Uterus (tissue), 4 donors: ENCODE measurements around the gene NPW. TPM values are rescaled to one million over a fixed set of nuclear protein-coding genes. Genes with fewer than 3 reads are reported as not detected.
A peak's percentile ranks its signal among the peaks of the same experiment; 100 is the strongest.
"Not testable (repeated sequence)": the region's sequence is repeated elsewhere in the genome, so short reads cannot be mapped to it uniquely, and the experiment has no call there.

ENCODE experiments used
- DNase-seq, 2 donors: peaks; one replicate each; pipeline ENCODE4 v3.0.0-alpha.2; 2019 to 2020
- H3K27ac ChIP-seq, 2 donors: fragments of 200-600 bp; sonication (generic); 1 replicate in 1 of 2; 2 replicates in 1 of 2; pipeline ENCODE4 v1.5.1; 2016 to 2018
- H3K27me3 ChIP-seq, 2 donors: fragments of 200-600 bp; sonication (generic); one replicate each; pipeline ENCODE4 v1.5.1; 2018 to 2019; ENCODE audit warnings: control low read depth in 1 of 2
- H3K36me3 ChIP-seq, 2 donors: fragments of 200-600 bp; sonication (generic); one replicate each; pipeline ENCODE4 v1.5.1; 2019; ENCODE audit warnings: control low read depth in 1 of 2
- H3K4me1 ChIP-seq, 2 donors: fragments of 200-600 bp; sonication (generic); one replicate each; pipeline ENCODE4 v1.5.1; 2018 to 2019; ENCODE audit warnings: control low read depth in 1 of 2
- H3K4me3 ChIP-seq, 2 donors: fragments of 200-600 bp; sonication (generic); 1 replicate in 1 of 2; 2 replicates in 1 of 2; pipeline ENCODE4 v1.5.1; 2018 to 2019; ENCODE audit warnings: mild to moderate bottlenecking in 1 of 2
- H3K9me3 ChIP-seq, 2 donors: fragments of 200-600 bp; sonication (generic); one replicate each; pipeline ENCODE4 v1.5.1; 2019; ENCODE audit warnings: control low read depth in 1 of 2
- POLR2A ChIP-seq, 2 donors: fragments of 450-650 bp; IDR thresholded peaks; one replicate each; pipeline ENCODE4 v1.6.1; 2016; ENCODE audit warnings: antibody characterized with exemption in 2 of 2, mild to moderate bottlenecking in 1 of 2, moderate library complexity in 1 of 2
- intact Hi-C: fragments of 100-400 bp; cut with DNase I; formaldehyde crosslinking; loops from one replicate; pipeline ENCODE4 v1.15.1; 2023; ENCODE audit warnings: low total_unique reads
- total RNA-seq, 4 donors: library from RNA; depleted of rRNA in 3 of 4; stranded (reverse); fragments of >200 nt in 3 of 4; gene quantifications; one replicate each; pipeline versions ENCODE4 v1.1.0 to v1.2.4, GENCODE V29; 2014 to 2023
- TF ChIP-seq, protein P1 (sequence below), 4 experiments: fragments of 200-600 bp in 2 of 4; fragments of 450-650 bp in 2 of 4; sonication (generic) in 2 of 4; IDR thresholded peaks; one replicate each; pipeline ENCODE4 v1.5.1; 2016 to 2019; ENCODE audit warnings: antibody characterized with exemption in 4 of 4, mild to moderate bottlenecking in 2 of 4, moderate library complexity in 1 of 4
- donor health status: DM: yes; HTN: yes; CAD: no.

NPW gene
- total RNA-seq, 4 donors from 2014 or later, result 1.5 TPM; not detected in 3

DNA sequence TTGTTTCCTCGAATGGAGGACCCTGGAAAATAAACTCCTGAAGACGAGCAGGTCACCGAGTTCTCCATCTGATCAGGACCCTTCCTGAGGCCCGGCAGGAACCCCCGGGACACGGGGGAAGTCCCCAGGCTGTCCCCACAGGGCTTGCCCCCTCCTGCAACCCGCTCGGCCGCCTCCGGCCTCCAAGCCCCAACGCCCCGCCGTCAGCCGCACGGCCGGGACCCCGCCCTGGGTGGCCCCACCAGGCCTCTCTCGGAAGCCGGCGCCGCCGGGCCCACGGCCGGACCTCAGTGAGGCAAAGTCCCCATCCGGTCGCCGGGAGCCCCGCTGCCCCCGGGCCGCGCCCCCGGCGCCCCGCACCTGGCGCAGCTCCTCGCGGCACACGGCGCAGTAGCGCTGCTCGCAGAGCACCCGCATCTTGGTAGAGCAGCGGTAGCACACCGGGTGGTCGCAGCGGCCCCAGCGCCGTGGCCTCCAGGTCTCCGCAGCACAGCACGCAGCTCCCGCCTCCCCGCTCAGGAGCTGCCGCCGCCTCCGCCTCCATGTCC lies 10.3 kb upstream of the NPW start:
- no peak for DNase-seq
- Histone ChIP-seq H3K27ac (peak overlapping the region; percentile 69 to 84), H3K36me3 (no peaks in the 10 kb centered on the region), H3K27me3 (no peaks in the 10 kb centered on the region), H3K4me3 (peak overlapping the region; percentile 60 to 73), H3K4me1 (peaks cover 0 to 30% of the 10 kb centered on the region in 2 donors), H3K9me3 (no peaks in the 10 kb centered on the region)
- TF ChIP-seq, protein P1, sequence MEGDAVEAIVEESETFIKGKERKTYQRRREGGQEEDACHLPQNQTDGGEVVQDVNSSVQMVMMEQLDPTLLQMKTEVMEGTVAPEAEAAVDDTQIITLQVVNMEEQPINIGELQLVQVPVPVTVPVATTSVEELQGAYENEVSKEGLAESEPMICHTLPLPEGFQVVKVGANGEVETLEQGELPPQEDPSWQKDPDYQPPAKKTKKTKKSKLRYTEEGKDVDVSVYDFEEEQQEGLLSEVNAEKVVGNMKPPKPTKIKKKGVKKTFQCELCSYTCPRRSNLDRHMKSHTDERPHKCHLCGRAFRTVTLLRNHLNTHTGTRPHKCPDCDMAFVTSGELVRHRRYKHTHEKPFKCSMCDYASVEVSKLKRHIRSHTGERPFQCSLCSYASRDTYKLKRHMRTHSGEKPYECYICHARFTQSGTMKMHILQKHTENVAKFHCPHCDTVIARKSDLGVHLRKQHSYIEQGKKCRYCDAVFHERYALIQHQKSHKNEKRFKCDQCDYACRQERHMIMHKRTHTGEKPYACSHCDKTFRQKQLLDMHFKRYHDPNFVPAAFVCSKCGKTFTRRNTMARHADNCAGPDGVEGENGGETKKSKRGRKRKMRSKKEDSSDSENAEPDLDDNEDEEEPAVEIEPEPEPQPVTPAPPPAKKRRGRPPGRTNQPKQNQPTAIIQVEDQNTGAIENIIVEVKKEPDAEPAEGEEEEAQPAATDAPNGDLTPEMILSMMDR (IDR thresholded peaks at IDR 0.05), result no peak
- TF ChIP-seq POLR2A (IDR thresholded peaks at IDR 0.05), result no peak
- intact Hi-C loops, result no loop called here

DNA sequence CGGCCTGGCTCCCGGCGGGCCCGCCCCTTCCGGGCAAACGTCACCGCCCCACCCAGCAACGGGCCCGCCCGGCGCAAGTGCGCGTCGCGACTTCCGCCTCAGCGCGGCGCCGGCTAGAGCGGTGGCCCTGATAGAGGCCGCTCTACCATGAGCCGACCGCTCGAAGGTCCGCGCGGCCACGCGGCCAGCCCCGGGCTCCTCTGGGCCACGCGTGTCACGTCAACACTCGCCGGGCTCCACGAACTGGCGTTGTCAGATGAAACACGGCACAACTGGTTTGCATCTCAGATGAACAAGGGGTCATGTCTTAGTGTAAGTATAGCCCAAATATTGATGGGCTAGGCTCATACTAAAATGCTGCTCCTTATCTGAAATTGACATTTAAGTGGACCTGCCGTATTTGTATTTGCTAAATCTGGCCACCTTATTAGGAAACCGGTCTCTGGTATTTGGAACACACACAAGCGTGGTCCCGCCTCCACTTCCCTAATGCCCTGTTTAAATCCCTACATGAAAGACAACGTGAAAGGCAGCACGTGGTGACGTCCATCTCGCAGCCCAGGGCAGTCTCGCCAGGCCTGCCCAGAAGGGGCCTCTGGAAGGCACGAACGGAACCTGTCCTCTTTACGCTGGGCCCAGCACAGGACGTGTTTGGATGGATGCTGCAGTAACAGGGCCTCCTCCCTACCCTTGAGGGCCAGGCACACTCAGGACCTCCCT lies 9.6 kb upstream of the NPW start, which contains the start of gene ZNF598:
Gene ZNF598, minus strand, starts transcription at position 31 of the 720 bp plus-strand sequence.
- intact Hi-C loops, result no loop called here
- TF ChIP-seq, protein P1 (IDR thresholded peaks at IDR 0.05), result peak in 2 of 4 experiments; percentile 10 to 32
- TF ChIP-seq POLR2A (IDR thresholded peaks at IDR 0.05), result peak; percentile 66 to 87
- H3K4me3 ChIP-seq, result peak within 1 kb of the TSS; percentile 67 to 73
- peak within 1 kb of the TSS; percentile 84 to 88 for H3K27ac ChIP-seq
- DNase-seq, result peak; percentile 70 to 83
- H3K4me1 ChIP-seq, result peaks cover 0 to 30% of the 10 kb centered on the region in 2 donors
- H3K9me3 ChIP-seq, result no peaks in the 10 kb centered on the region
- no peaks in the 10 kb centered on the region for H3K27me3 ChIP-seq
- no peaks in the 10 kb centered on the region for H3K36me3 ChIP-seq

DNA sequence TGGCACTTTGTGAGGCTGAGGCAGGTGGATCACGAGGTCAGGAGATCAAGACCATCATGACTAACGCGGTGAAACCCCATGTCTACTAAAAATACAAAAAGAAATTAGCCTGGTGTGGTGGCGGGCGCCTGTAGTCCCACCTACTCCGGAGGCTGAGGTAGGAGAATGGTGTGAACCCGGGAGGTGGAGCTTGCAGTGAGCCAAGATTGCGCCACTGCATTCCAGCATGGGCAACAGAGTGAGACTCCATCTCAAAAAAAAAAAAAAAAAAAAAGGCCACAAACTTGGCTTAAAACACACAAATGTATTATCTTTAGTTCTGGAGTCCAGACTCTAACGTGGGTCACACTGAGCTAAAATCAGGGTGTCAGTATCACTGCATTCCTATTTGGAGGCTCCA lies 7.9 kb upstream of the NPW start:
- H3K9me3 ChIP-seq, H3K4me3 ChIP-seq, H3K36me3 ChIP-seq, DNase-seq, H3K27me3 ChIP-seq, H3K27ac ChIP-seq, intact Hi-C loops: not testable (repeated sequence)
- peaks cover 0 to 21% of the 10 kb centered on the region in 2 donors for H3K4me1 ChIP-seq

DNA sequence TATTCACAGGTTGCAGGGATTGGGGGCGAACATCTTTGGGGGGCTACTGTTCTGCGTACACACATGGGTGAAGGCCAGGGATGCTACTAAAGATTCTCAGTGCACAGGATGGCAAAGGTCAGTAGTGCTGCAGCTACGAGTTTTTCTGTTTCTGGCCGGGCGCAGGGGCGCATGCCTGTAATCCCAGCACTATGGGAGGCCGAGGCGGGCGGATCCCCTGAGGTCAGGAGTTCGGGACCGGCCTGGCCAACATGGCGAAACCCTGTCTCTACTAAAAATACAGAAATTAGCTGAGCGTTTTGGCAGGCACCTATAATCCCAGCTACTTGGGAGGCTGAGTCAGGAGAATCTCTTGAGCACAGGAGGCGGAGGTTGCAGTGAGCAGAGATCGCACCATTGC lies 6.1 kb upstream of the NPW start:
- H3K4me1 ChIP-seq, result peaks cover 0 to 5% of the 10 kb centered on the region in 2 donors
- H3K27ac ChIP-seq, result no peak overlapping the region
- intact Hi-C loops, result no loop called here
- no peak overlapping the region for H3K4me3 ChIP-seq
- H3K27me3 ChIP-seq, result no peaks in the 10 kb centered on the region
- TF ChIP-seq, protein P1 (IDR thresholded peaks at IDR 0.05), result no peak
- TF ChIP-seq POLR2A (IDR thresholded peaks at IDR 0.05), result no peak
- no peaks in the 10 kb centered on the region for H3K9me3 ChIP-seq
- H3K36me3 ChIP-seq, result no peaks in the 10 kb centered on the region
- no peak for DNase-seq

DNA sequence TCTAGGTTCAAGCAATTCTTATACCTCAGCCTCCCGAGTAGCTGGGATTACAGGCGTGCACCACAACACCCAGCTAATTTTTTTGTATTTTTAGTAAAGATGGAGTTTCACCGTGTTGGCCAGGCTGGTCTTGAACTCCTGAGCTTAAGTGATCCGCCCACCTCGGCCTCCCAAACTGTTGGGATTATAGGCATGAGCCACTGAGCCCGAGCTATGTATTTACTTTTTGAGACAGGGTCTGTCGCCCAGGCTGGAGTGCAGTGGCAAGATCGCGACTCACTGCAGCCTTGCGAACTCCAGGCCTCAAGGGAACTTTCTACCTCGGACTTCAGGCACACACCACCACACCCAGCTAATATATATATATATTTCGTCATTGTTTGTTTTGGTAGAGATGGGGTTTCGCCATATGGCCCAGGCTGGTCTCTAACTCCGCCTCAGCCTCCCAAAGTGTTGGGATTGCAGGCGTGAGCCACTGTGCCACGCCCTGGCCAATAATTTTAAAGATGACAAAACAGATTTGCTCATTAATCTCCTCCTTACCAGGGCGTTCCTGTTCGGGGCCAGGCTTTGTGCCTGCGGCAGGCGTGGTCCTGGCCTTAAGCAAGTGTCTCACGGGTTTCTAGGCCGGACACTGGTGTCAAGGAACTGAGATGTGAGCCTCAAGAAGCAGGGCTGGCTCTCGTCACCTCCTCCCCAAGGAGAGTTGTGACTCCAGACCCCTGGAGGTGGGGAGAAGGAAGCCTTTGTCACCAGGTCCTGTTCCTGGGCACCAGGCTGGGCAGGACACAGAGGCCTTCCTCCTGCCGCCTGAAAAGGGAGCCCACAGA lies 4.3 kb upstream of the NPW start:
- Histone ChIP-seq H3K4me1 (peaks cover 0 to 10% of the 10 kb centered on the region in 2 donors), H3K9me3 (no peaks in the 10 kb centered on the region), H3K27me3 (peaks cover 0 to 5% of the 10 kb centered on the region in 2 donors), H3K36me3 (no peaks in the 10 kb centered on the region), H3K4me3 (no peak overlapping the region), H3K27ac (no peak overlapping the region)
- intact Hi-C loops, result no loop called here
- no peak for TF ChIP-seq POLR2A (IDR thresholded peaks at IDR 0.05)
- TF ChIP-seq, protein P1 (IDR thresholded peaks at IDR 0.05), result no peak
- no peak for DNase-seq
